BLaER1 treated with 17β-estradiol and CSF1 and Interleukin-3, amounts not matched to agents 10 nM and 100 nM (cell line): Measurements from ENCODE around the gene SBF2.

Experiments
- H3K27ac ChIP-seq, 11 experiments: shearing (Covaris generic); formaldehyde crosslinking; 2 replicates each; pipeline ENCODE4 v1.8.1; 2022
- H3K27me3 ChIP-seq, 11 experiments: shearing (Covaris generic); formaldehyde crosslinking; 2 replicates each; pipeline ENCODE4 v1.8.1; 2022
- H3K36me3 ChIP-seq, 11 experiments: shearing (Covaris generic); formaldehyde crosslinking; 2 replicates each; pipeline ENCODE4 v1.8.1; 2022
- H3K4me1 ChIP-seq, 10 experiments: shearing (Covaris generic); formaldehyde crosslinking; 2 replicates each; pipeline ENCODE4 v1.8.1; 2022
- H3K4me2 ChIP-seq, 11 experiments: shearing (Covaris generic); formaldehyde crosslinking; 2 replicates each; pipeline ENCODE4 v1.8.1; 2022
- H3K4me3 ChIP-seq, 10 experiments: shearing (Covaris generic); formaldehyde crosslinking; 2 replicates each; pipeline ENCODE4 v1.8.1; 2022
- H3K9ac ChIP-seq, 11 experiments: shearing (Covaris generic); formaldehyde crosslinking; 2 replicates each; pipeline ENCODE4 v1.8.1; 2022
- H3K9me3 ChIP-seq, 11 experiments: shearing (Covaris generic); formaldehyde crosslinking; replicated peaks in 1 of 11; 2 replicates each; pipeline ENCODE4 v1.8.1; 2022
- H4K20me1 ChIP-seq, 11 experiments: shearing (Covaris generic); formaldehyde crosslinking; 2 replicates each; pipeline ENCODE4 v1.8.1; 2022
- Cebpa-rat ChIP-seq, 11 experiments: shearing (Covaris generic); IDR thresholded peaks; 2 replicates each; pipeline ENCODE4 v1.8.1; 2022

Gene SBF2

DNA sequence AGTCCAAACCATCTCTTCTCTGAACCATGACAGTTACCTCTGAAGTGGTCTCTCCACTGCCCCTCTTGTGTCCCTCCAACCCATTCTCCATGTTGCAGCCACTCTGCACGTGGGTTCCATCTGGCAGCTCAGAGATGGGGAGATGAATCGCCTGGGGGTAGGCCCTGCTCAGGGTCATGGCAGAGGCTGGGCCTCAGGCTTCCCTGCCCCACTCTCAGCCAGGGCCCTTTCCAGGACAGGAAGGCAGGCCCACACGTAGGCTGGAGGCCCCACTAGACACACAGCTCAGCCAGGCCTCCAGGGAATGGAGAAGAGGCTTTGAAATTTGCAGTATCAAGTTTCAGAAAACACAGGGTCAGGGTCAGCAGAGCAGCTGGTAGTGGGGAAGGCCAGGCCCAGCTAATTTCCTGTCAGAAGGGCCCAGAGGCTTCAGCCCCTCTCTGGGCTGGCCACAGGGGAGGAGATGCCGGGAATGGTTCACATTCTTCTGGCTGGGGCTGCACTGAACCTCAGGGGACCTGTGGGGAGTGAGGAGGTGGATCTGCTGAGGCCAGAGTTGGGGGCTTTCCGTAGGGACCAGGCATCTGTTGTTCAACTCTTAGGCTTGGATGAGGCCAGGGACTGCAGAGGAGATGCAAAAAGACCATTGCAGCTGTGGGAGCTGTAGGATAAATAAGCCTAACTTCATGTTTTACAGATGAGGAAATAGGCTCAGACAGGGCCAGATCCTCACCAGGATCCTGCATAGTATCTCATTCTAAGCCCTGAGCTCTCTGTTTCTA, 528.5 kb downstream of the SBF2 start:
- Histone ChIP-seq H3K4me2 (peak overlapping the region; percentile 38 to 86 (median 70)), H3K4me3 (no peak overlapping the region), H3K9ac (peak overlapping the region in 4 of 11 experiments; percentile 18 to 50 (median 29); a peak in 5 of 22 replicates), H3K36me3 (peaks cover 0 to 6% (median 0%) of the 10 kb centered on the region in 11 experiments; a peak in 1 of 22 replicates), H3K27me3 (no peaks in the 10 kb centered on the region), H4K20me1 (no peaks in the 10 kb centered on the region; a peak in 1 of 22 replicates), H3K4me1 (peaks cover 9 to 31% (median 20%) of the 10 kb centered on the region in 10 experiments), H3K9me3 (no peaks in the 10 kb centered on the region), H3K27ac (peak overlapping the region in 4 of 11 experiments; percentile 8 to 59 (median 47); a peak in 5 of 22 replicates)
- TF ChIP-seq Cebpa-rat (IDR thresholded peaks at IDR 0.05), result no peak

GRCh38 chr11:9763301-9763700, 530.7 kb downstream of the SBF2 start:
- Histone ChIP-seq H4K20me1 (no peaks in the 10 kb centered on the region; a peak in 1 of 22 replicates), H3K27me3 (no peaks in the 10 kb centered on the region; a peak in 1 of 22 replicates), H3K9me3 (no peaks in the 10 kb centered on the region), H3K9ac (no peak overlapping the region), H3K4me1 (peaks cover 28 to 52% (median 41%) of the 10 kb centered on the region in 10 experiments), H3K36me3 (no peaks in the 10 kb centered on the region), H3K27ac (no peak overlapping the region), H3K4me2 (no peak overlapping the region), H3K4me3 (no peak overlapping the region)
- TF ChIP-seq Cebpa-rat (IDR thresholded peaks at IDR 0.05), result no peak

GRCh38 chr11:9762531-9762930, 531.5 kb downstream of the SBF2 start:
- Histone ChIP-seq H3K36me3 (no peaks in the 10 kb centered on the region), H3K27me3 (no peaks in the 10 kb centered on the region; a peak in 1 of 22 replicates), H3K4me3 (no peak overlapping the region), H4K20me1 (no peaks in the 10 kb centered on the region; a peak in 1 of 22 replicates), H3K4me2 (no peak overlapping the region), H3K27ac (no peak overlapping the region), H3K9ac (no peak overlapping the region), H3K9me3 (no peaks in the 10 kb centered on the region), H3K4me1 (peaks cover 32 to 56% (median 46%) of the 10 kb centered on the region in 10 experiments)
- no peak for TF ChIP-seq Cebpa-rat (IDR thresholded peaks at IDR 0.05)

DNA sequence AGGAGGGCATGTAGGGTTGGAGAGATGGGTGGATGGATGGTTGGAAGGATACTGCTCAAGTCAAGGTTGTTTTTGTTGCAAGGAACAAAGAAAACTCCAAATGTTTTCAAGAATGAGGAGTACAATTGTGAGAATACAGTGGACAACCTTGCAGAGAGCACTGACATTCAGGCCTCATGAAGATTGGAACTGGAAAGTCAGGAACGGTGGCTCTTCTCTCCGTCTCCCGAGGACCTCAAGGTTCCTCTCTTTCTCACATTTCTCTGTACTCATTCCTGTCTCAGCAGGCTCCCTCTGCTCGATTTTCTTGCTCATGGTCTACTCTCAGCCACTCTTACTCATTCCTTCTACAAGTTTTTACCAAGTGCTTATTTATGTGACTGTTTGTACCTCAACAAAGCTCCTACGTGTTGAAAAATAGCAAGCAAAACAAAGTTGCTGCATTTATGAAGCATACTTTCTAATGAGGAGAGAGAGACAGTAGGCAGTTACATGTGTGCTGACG, 532.5 kb downstream of the SBF2 start:
- no peaks in the 10 kb centered on the region for H3K9me3 ChIP-seq
- H3K27me3 ChIP-seq, result no peaks in the 10 kb centered on the region; a peak in 2 of 22 replicates
- H3K9ac ChIP-seq, result no peak overlapping the region
- peaks cover 42 to 64% (median 56%) of the 10 kb centered on the region in 10 experiments for H3K4me1 ChIP-seq
- no peaks in the 10 kb centered on the region; a peak in 1 of 22 replicates for H4K20me1 ChIP-seq
- no peak overlapping the region for H3K4me2 ChIP-seq
- no peaks in the 10 kb centered on the region for H3K36me3 ChIP-seq
- H3K4me3 ChIP-seq, result no peak overlapping the region
- no peak overlapping the region for H3K27ac ChIP-seq
- no peak for TF ChIP-seq Cebpa-rat (IDR thresholded peaks at IDR 0.05)

GRCh38 chr11:9760193-9760575, 533.8 kb downstream of the SBF2 start:
- peak overlapping the region in 9 of 11 experiments; percentile 18 to 85 (median 33); a peak in 14 of 22 replicates for H3K27ac ChIP-seq
- H3K4me3 ChIP-seq, result no peak overlapping the region
- H3K4me2 ChIP-seq, result peak overlapping the region; percentile 86 to 99 (median 97)
- H3K36me3 ChIP-seq, result no peaks in the 10 kb centered on the region
- H3K9ac ChIP-seq, result peak overlapping the region in 2 of 11 experiments; percentile 7 to 31; a peak in 1 of 22 replicates
- TF ChIP-seq Cebpa-rat (IDR thresholded peaks at IDR 0.05), result no peak
- H3K4me1 ChIP-seq, result peaks cover 45 to 64% (median 58%) of the 10 kb centered on the region in 10 experiments
- H3K27me3 ChIP-seq, result no peaks in the 10 kb centered on the region; a peak in 2 of 22 replicates
- H4K20me1 ChIP-seq, result peaks cover 0 to 7% (median 0%) of the 10 kb centered on the region in 11 experiments; a peak in 1 of 22 replicates
- no peaks in the 10 kb centered on the region for H3K9me3 ChIP-seq

DNA sequence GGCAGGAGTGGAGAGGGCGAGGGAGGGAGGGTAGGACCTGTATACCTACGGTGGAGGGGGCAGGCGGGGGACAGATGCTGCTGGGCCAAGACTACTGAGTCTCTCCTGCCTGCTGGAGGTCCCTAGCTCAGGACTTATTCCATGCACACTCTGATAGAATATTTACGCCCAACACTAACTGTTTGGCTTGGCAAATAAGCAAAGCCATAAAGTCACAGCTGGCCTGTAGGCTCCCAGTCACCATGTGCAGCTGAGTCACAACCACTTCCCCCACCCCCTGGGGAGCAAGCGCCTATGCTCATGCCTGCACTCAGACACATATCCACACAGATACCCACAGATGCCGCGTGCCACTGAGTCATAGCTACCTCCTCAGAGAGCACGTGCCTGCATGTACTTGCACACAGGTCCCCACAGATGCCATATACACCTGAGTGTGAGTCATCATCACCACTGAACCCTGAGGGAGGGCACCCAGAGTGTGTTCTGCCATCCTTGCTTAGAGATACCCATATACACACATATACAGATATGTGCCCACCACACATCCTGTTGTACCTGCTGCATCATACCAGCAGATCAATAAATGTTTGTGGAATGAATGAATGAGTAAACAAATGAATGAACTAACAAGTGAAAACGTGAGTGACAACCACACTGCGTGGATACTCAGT, 534.4 kb downstream of the SBF2 start:
- TF ChIP-seq Cebpa-rat (IDR thresholded peaks at IDR 0.05), result no peak
- Histone ChIP-seq H3K27ac (peak overlapping the region; percentile 33 to 85 (median 79); a peak in 21 of 22 replicates), H3K9ac (peak overlapping the region; percentile 72 to 86 (median 83); a peak in 21 of 22 replicates), H3K36me3 (no peaks in the 10 kb centered on the region), H3K4me2 (peak overlapping the region; percentile 86 to 99 (median 97)), H3K27me3 (no peaks in the 10 kb centered on the region; a peak in 2 of 22 replicates), H3K4me3 (peak overlapping the region in 9 of 10 experiments; percentile 63 to 80 (median 69); a peak in 15 of 20 replicates), H3K9me3 (no peaks in the 10 kb centered on the region), H4K20me1 (peaks cover 0 to 9% (median 0%) of the 10 kb centered on the region in 11 experiments; a peak in 1 of 22 replicates), H3K4me1 (peaks cover 43 to 64% (median 57%) of the 10 kb centered on the region in 10 experiments)

DNA sequence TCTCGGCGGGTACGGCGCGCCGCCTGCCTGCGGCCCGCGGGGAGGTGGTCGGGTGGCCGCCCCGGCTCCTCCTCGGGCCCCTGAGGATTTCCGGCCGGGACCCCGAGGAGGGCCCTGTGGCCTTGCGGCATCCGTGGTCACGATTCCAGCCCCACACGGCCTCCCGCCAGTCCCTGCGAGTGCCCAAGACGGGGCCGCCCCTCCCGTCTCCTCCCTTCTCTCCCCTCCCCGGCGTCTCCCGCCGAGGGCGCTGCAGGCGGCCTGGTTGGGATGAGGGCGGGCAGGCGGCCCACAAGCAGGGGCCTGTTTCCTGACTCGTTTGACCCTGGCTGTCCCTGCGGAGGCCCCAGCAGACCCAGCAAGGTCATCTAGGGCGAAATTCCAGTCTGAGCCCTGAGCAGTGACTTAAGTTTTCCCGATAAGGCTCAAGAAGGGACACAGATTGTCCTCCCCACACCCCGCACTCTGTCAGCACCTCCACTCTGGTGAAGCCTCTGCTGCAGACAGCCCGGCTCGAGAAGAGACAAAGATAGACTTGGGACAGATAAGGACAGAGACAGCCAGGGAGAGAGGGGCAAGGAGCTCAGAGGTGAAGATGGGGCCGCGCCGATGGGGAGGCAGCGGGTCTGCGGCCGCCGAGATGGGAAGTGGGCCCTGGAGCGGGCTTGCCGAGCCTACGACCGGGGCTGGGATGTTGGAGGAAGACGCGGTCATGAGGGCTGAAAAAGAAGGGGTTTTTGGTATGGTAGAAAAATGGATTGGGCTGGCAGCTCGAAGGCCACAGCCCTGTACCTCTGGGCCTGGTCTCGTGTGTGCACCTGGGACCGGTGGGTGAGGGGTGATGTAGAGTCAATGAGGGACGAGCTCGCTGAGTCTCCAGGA, 535.1 kb downstream of the SBF2 start:
- peak overlapping the region; percentile 61 to 80 (median 68) for H3K4me3 ChIP-seq
- no peaks in the 10 kb centered on the region; a peak in 1 of 22 replicates for H3K36me3 ChIP-seq
- no peak for TF ChIP-seq Cebpa-rat (IDR thresholded peaks at IDR 0.05)
- H4K20me1 ChIP-seq, result peaks cover 0 to 14% (median 0%) of the 10 kb centered on the region in 11 experiments; a peak in 3 of 22 replicates
- H3K4me2 ChIP-seq, result peak overlapping the region; percentile 86 to 99 (median 97)
- peaks cover 43 to 66% (median 61%) of the 10 kb centered on the region in 10 experiments for H3K4me1 ChIP-seq
- peak overlapping the region; percentile 72 to 86 (median 83) for H3K9ac ChIP-seq
- H3K27me3 ChIP-seq, result no peaks in the 10 kb centered on the region; a peak in 2 of 22 replicates
- no peaks in the 10 kb centered on the region for H3K9me3 ChIP-seq
- peak overlapping the region; percentile 33 to 85 (median 79) for H3K27ac ChIP-seq
